Left ventricle myocardium inferior (tissue), 1 donor: ENCODE results near the gene STIM2. TPM values are rescaled to one million over a fixed set of nuclear protein-coding genes. Genes with fewer than 3 reads are reported as not detected.

ENCODE experiments used
- DNase-seq: peaks from one replicate; pipeline ENCODE4 v3.0.0-alpha.2; 2020
- H3K27ac ChIP-seq: fragments of 200-600 bp; replicated peaks from 2 replicates; pipeline ENCODE4 v1.8.0; 2021
- H3K27me3 ChIP-seq: fragments of 200-600 bp; 2 replicates; pipeline ENCODE4 v1.8.0; 2021; ENCODE audit warnings: low read depth
- H3K36me3 ChIP-seq: fragments of 200-600 bp; 2 replicates; pipeline ENCODE4 v1.8.0; 2021
- H3K4me1 ChIP-seq: fragments of 200-600 bp; 2 replicates; pipeline ENCODE4 v1.8.0; 2021
- H3K4me3 ChIP-seq: fragments of 200-600 bp; 2 replicates; pipeline ENCODE4 v1.8.0; 2021; ENCODE audit warnings: mild to moderate bottlenecking, moderate library complexity
- H3K9me3 ChIP-seq: fragments of 200-600 bp; replicated peaks from 2 replicates; pipeline ENCODE4 v1.8.0; 2021
- CTCF ChIP-seq: fragments of 200-600 bp; IDR thresholded peaks from 2 replicates; pipeline ENCODE4 v1.8.0; 2021; ENCODE audit warnings: antibody characterized with exemption, mild to moderate bottlenecking, borderline replicate concordance
- intact Hi-C: fragments of 100-400 bp; cut with micrococcal nuclease; formaldehyde crosslinking; loops from one replicate; pipeline ENCODE4 v1.11.0; 2022
- total RNA-seq: library from RNA; stranded (reverse); fragmentation: NEBNext Ultra II Directional; extraction: Animal tissue kit (Norgen Biotek cat#: 25700); gene quantifications from one replicate; pipeline ENCODE4 v1.2.1, GENCODE V29; 2021
- donor health status: DM: no; HTN: yes; CAD: no; lungs with severe emphysema.

STIM2 gene
- total RNA-seq, 1 donor from 2014 or later, result 12.2 TPM

GRCh38 chr4:27062256-27062655 is 201.6 kb downstream of the STIM2 start:
- TF ChIP-seq CTCF, result no peak
- no peak for DNase-seq
- no peaks in the 10 kb centered on the region for H3K9me3 ChIP-seq
- no peak overlapping the region for H3K27ac ChIP-seq
- no peak overlapping the region for H3K4me3 ChIP-seq
- intact Hi-C loops, result no loop called here
- H3K27me3 ChIP-seq, result peaks cover 15% of the 10 kb centered on the region
- H3K4me1 ChIP-seq, result no peaks in the 10 kb centered on the region
- no peaks in the 10 kb centered on the region for H3K36me3 ChIP-seq

- no peaks in the 10 kb centered on the region for H3K9me3 ChIP-seq
- no peak for DNase-seq
- peaks cover 12% of the 10 kb centered on the region for H3K27me3 ChIP-seq
- H3K4me1 ChIP-seq, result no peaks in the 10 kb centered on the region
- intact Hi-C loops, result no loop called here
- no peak overlapping the region for H3K4me3 ChIP-seq
- H3K27ac ChIP-seq, result no peak overlapping the region
- H3K36me3 ChIP-seq, result no peaks in the 10 kb centered on the region
- no peak for TF ChIP-seq CTCF
Measured at GRCh38 chr4:27066591-27066990, 205.9 kb downstream of the STIM2 start.

- Histone ChIP-seq H3K27me3 (peaks cover 11% of the 10 kb centered on the region), H3K9me3 (no peaks in the 10 kb centered on the region), H3K4me1 (no peaks in the 10 kb centered on the region), H3K36me3 (no peaks in the 10 kb centered on the region), H3K27ac (no peak overlapping the region), H3K4me3 (no peak overlapping the region)
- no peak for TF ChIP-seq CTCF
- DNase-seq, result no peak
- intact Hi-C loops, result no loop called here
Measured at GRCh38 chr4:27068151-27068867, 207.7 kb downstream of the STIM2 start.
